CD4-positive, CD25-positive, alpha-beta regulatory T cell (primary cell): ENCODE data around the gene VPS13D. TPM values are rescaled to one million over a fixed set of nuclear protein-coding genes. Genes with fewer than 3 reads are reported as not detected.

Experiments
- ATAC-seq, 2 donors: fragments of 150-1000 bp; cut with Tn5 transposase; one replicate each; pipeline ENCODE4 v1.10.0; 2021; ENCODE audit warnings: low read depth in 2 of 2, moderate number of reproducible peaks in 2 of 2, moderate library complexity in 1 of 2
- DNase-seq, 3 donors: peaks; one replicate each; pipeline versions ENCODE4 v3.0.0 to v3.0.0-alpha.2; 2012 to 2022; ENCODE audit warnings: mixed read lengths in 1 of 3
- H3K27ac ChIP-seq: one replicate; pipeline ENCODE4 v1.7.0; 2013; ENCODE audit warnings: mild to moderate bottlenecking, low read length; ENCODE audit not compliant: insufficient read depth, poor library complexity, severe bottlenecking
- H3K27me3 ChIP-seq: one replicate; pipeline ENCODE4 v1.7.0; 2013; ENCODE audit warnings: low read length; ENCODE audit not compliant: control insufficient read depth, insufficient read depth
- H3K36me3 ChIP-seq: one replicate; pipeline ENCODE4 v1.7.0; 2013; ENCODE audit warnings: mild to moderate bottlenecking, low read length, moderate library complexity; ENCODE audit not compliant: control insufficient read depth, insufficient read depth
- H3K4me1 ChIP-seq: 2 replicates; pipeline ENCODE4 v1.7.0; 2013; ENCODE audit warnings: mild to moderate bottlenecking, low read length; ENCODE audit not compliant: insufficient read depth, control insufficient read depth, poor library complexity, severe bottlenecking
- H3K4me3 ChIP-seq: one replicate; pipeline ENCODE4 v1.7.0; 2013; ENCODE audit warnings: low read depth, mild to moderate bottlenecking, low read length, moderate library complexity
- H3K9me3 ChIP-seq, 2 experiments: 1 replicate in 1 of 2; 2 replicates in 1 of 2; pipeline ENCODE4 v1.7.0; 2013; ENCODE audit warnings: low read length in 2 of 2, mild to moderate bottlenecking in 1 of 2, moderate library complexity in 1 of 2; ENCODE audit not compliant: control insufficient read depth in 2 of 2
- H3K27ac Mint-ChIP-seq, 3 donors: one replicate each; pipeline ENCODE4 v1.8.0; 2020 to 2022; ENCODE audit warnings: mild to moderate bottlenecking in 3 of 3, mixed read lengths in 3 of 3, moderate library complexity in 2 of 3
- H3K27me3 Mint-ChIP-seq: one replicate; pipeline ENCODE4 v1.8.0; 2022; ENCODE audit warnings: mild to moderate bottlenecking, mixed read lengths
- H3K36me3 Mint-ChIP-seq: one replicate; pipeline ENCODE4 v1.8.0; 2020; ENCODE audit warnings: mixed read lengths
- H3K4me1 Mint-ChIP-seq, 4 donors: one replicate each; pipeline ENCODE4 v1.8.0; 2020 to 2022; ENCODE audit warnings: mixed read lengths in 4 of 4, mild to moderate bottlenecking in 1 of 4
- H3K4me3 Mint-ChIP-seq, 4 donors: one replicate each; pipeline ENCODE4 v1.8.0; 2020 to 2022; ENCODE audit warnings: mild to moderate bottlenecking in 4 of 4, mixed read lengths in 4 of 4, moderate library complexity in 3 of 4
- H3K9me3 Mint-ChIP-seq, 7 donors: one replicate each; pipeline ENCODE4 v1.8.0; 2020 to 2022; ENCODE audit warnings: mixed read lengths in 7 of 7, mild to moderate bottlenecking in 3 of 7, moderate library complexity in 2 of 7
- polyA plus RNA-seq, 4 donors: library from polyadenylated mRNA; unstranded; fragments of 300-500 nt; fragmentation: Illumina TruSeq; gene quantifications; one replicate each; pipeline ENCODE4 v1.2.3, GENCODE V29; 2021
- total RNA-seq: library from RNA; stranded (reverse); gene quantifications from one replicate; pipeline ENCODE4 v1.2.3, GENCODE V29; 2022

Gene VPS13D
- total and polyA plus RNA-seq, 5 donors from 2014 or later, result 8.1 to 96.0 (median 10.3) TPM

- no peak overlapping the region for H3K4me3 Mint-ChIP-seq
- DNase-seq (no peak), ATAC-seq (no peak)
- H3K9me3 Mint-ChIP-seq, result no peaks in the 10 kb centered on the region
- no peaks in the 10 kb centered on the region for H3K27me3 Mint-ChIP-seq
- H3K27ac Mint-ChIP-seq, result peak overlapping the region in 1 of 3 donors; percentile 47
- peaks cover 51% of the 10 kb centered on the region for H3K36me3 Mint-ChIP-seq
- Histone ChIP-seq H3K9me3 (no peaks in the 10 kb centered on the region), H3K27ac (no peak overlapping the region), H3K4me1 (no peaks in the 10 kb centered on the region), H3K36me3 (peaks cover 25% of the 10 kb centered on the region), H3K27me3 (no peaks in the 10 kb centered on the region), H3K4me3 (no peak overlapping the region)
- H3K4me1 Mint-ChIP-seq, result peaks cover 5 to 13% (median 7%) of the 10 kb centered on the region in 4 donors
These were observed 256.7 kb downstream of the VPS13D start for GRCh38 chr1:12486401-12487005.

- H3K4me3 ChIP-seq, result no peak overlapping the region
- peaks cover 20% of the 10 kb centered on the region for H3K36me3 ChIP-seq
- H3K4me1 ChIP-seq, result no peaks in the 10 kb centered on the region
- Mint-ChIP-seq H3K9me3 (no peaks in the 10 kb centered on the region), H3K4me3 (no peak overlapping the region), H3K4me1 (peaks cover 2 to 7% (median 4%) of the 10 kb centered on the region in 4 donors), H3K27me3 (no peaks in the 10 kb centered on the region), H3K36me3 (peaks cover 52% of the 10 kb centered on the region), H3K27ac (peak overlapping the region in 1 of 3 donors; percentile 23)
- H3K27me3 ChIP-seq, result no peaks in the 10 kb centered on the region
- no peak for ATAC-seq
- DNase-seq, result no peak
- H3K27ac ChIP-seq, result no peak overlapping the region
- H3K9me3 ChIP-seq, result no peaks in the 10 kb centered on the region
These were observed 257.7 kb downstream of the VPS13D start for GRCh38 chr1:12487520-12487919.

- peaks cover 50% of the 10 kb centered on the region for H3K36me3 Mint-ChIP-seq
- no peak for DNase-seq
These were observed 259.0 kb downstream of the VPS13D start for GRCh38 chr1:12488666-12489354.

GRCh38 chr1:12490532-12491142 lies 260.8 kb downstream of the VPS13D start:
- DNase-seq (no peak), ATAC-seq (no peak)
- no peaks in the 10 kb centered on the region for H3K27me3 ChIP-seq
- Mint-ChIP-seq H3K4me3 (no peak overlapping the region), H3K4me1 (peaks cover 5 to 10% (median 7%) of the 10 kb centered on the region in 4 donors), H3K27ac (no peak overlapping the region), H3K27me3 (no peaks in the 10 kb centered on the region), H3K9me3 (no peaks in the 10 kb centered on the region), H3K36me3 (peaks cover 41% of the 10 kb centered on the region)
- H3K27ac ChIP-seq, result no peak overlapping the region
- no peaks in the 10 kb centered on the region for H3K9me3 ChIP-seq
- peaks cover 11% of the 10 kb centered on the region for H3K36me3 ChIP-seq
- no peaks in the 10 kb centered on the region for H3K4me1 ChIP-seq
- no peak overlapping the region for H3K4me3 ChIP-seq

More at GRCh38 chr1:12488666-12489354, 259.0 kb downstream of the VPS13D start:
- no peaks in the 10 kb centered on the region for H3K9me3 ChIP-seq
- no peaks in the 10 kb centered on the region for H3K27me3 ChIP-seq
- peaks cover 13% of the 10 kb centered on the region for H3K36me3 ChIP-seq
- H3K4me3 ChIP-seq, result no peak overlapping the region
- ATAC-seq, result no peak
- H3K27ac ChIP-seq, result no peak overlapping the region
- H3K4me1 ChIP-seq, result no peaks in the 10 kb centered on the region
- no peak overlapping the region for H3K27ac Mint-ChIP-seq
- peaks cover 5 to 7% (median 6%) of the 10 kb centered on the region in 4 donors for H3K4me1 Mint-ChIP-seq
- H3K9me3 Mint-ChIP-seq, result no peaks in the 10 kb centered on the region
- H3K27me3 Mint-ChIP-seq, result no peaks in the 10 kb centered on the region
- H3K4me3 Mint-ChIP-seq, result no peak overlapping the region

GRCh38 chr1:12491656-12492055 lies 261.8 kb downstream of the VPS13D start:
- peaks cover 5% of the 10 kb centered on the region for H3K36me3 ChIP-seq
- no peak for ATAC-seq
- no peak overlapping the region for H3K27ac ChIP-seq
- no peaks in the 10 kb centered on the region for H3K9me3 ChIP-seq
- Mint-ChIP-seq H3K4me1 (peaks cover 5 to 10% (median 5%) of the 10 kb centered on the region in 4 donors), H3K9me3 (no peaks in the 10 kb centered on the region), H3K36me3 (peaks cover 35% of the 10 kb centered on the region), H3K4me3 (no peak overlapping the region), H3K27me3 (no peaks in the 10 kb centered on the region), H3K27ac (no peak overlapping the region)
- no peak overlapping the region for H3K4me3 ChIP-seq
- no peak for DNase-seq
- H3K4me1 ChIP-seq, result no peaks in the 10 kb centered on the region
- no peaks in the 10 kb centered on the region for H3K27me3 ChIP-seq

GRCh38 chr1:12495725-12496124 lies 265.9 kb downstream of the VPS13D start:
- Histone ChIP-seq H3K27ac (no peak overlapping the region), H3K4me1 (no peaks in the 10 kb centered on the region), H3K36me3 (peaks cover 30% of the 10 kb centered on the region), H3K9me3 (no peaks in the 10 kb centered on the region), H3K4me3 (no peak overlapping the region), H3K27me3 (no peaks in the 10 kb centered on the region)
- Mint-ChIP-seq H3K27me3 (no peaks in the 10 kb centered on the region), H3K4me3 (no peak overlapping the region), H3K27ac (no peak overlapping the region), H3K4me1 (peaks cover 3 to 10% (median 5%) of the 10 kb centered on the region in 4 donors), H3K9me3 (peaks cover 0 to 2% (median 0%) of the 10 kb centered on the region in 7 donors), H3K36me3 (peaks cover 41% of the 10 kb centered on the region)
- ATAC-seq (no peak), DNase-seq (no peak)

GRCh38 chr1:12496154-12496961 lies 266.5 kb downstream of the VPS13D start:
- no peak for DNase-seq
- no peaks in the 10 kb centered on the region for H3K27me3 ChIP-seq

More at GRCh38 chr1:12496154-12496961, 266.5 kb downstream of the VPS13D start:
- no peaks in the 10 kb centered on the region for H3K4me1 ChIP-seq
- Mint-ChIP-seq H3K4me3 (no peak overlapping the region), H3K9me3 (peaks cover 0 to 2% (median 0%) of the 10 kb centered on the region in 7 donors), H3K27me3 (no peaks in the 10 kb centered on the region), H3K36me3 (peaks cover 41% of the 10 kb centered on the region), H3K4me1 (peaks cover 3 to 10% (median 5%) of the 10 kb centered on the region in 4 donors), H3K27ac (peak overlapping the region in 2 of 3 donors; percentile 54 to 65)
- H3K36me3 ChIP-seq, result peaks cover 30% of the 10 kb centered on the region
- no peak overlapping the region for H3K27ac ChIP-seq
- ATAC-seq, result no peak
- H3K4me3 ChIP-seq, result no peak overlapping the region
- no peaks in the 10 kb centered on the region for H3K9me3 ChIP-seq
